ENCODE data around the gene KRTAP2-4. TPM values are rescaled to one million over a fixed set of nuclear protein-coding genes. Genes with fewer than 3 reads are reported as not detected.

The KRTAP2-4 gene
- total and polyA plus RNA-seq, 2 of the 4 experiments (the other 2 are of a cell fraction), result not detected

DNA sequence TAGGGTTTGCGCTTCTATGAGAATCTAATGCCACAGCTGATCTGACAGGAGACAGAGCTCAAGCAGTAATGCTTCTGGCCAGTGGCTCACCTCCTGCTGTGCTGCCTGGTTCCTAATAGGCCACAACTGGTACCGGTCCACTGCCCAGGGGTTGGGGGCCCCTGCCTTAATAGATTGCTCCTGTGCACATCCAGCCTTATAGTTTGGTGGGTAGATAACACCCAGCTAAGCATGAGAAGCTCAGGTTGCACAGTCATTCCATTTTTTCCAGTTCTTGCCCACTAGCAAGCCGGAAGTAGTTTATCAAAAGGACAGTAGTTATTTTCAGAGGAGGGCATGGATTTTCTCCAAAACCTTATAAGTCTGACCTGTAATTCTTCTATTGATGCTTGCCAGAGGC lies 46.3 kb downstream of the KRTAP2-4 start:
- Histone ChIP-seq H3K79me1 (ENCODE audit: low read depth in 1 of 2, low read length in 2 of 2) (no peaks in the 10 kb centered on the region), H3K9me3 (ENCODE audit: control insufficient read depth, insufficient read depth, low read length) (no peaks in the 10 kb centered on the region; the same call in 1 of the 2 replicates), H3K9ac (ENCODE audit: low read depth, low read length) (no peak overlapping the region), H3K56ac (ENCODE audit: extremely low read depth, insufficient read depth, low read length) (no peak overlapping the region), H4K8ac (ENCODE audit: low read depth in 2 of 2, low read length in 2 of 2) (no peak overlapping the region), H2BK5ac (ENCODE audit: low read depth, low read length, poor library complexity, severe bottlenecking) (no peak overlapping the region), H2AK5ac (ENCODE audit: low read depth, low read length) (no peak overlapping the region), H3K18ac (ENCODE audit: low read depth, low read length) (no peak overlapping the region), H3K23ac (ENCODE audit: low read depth, low read length) (no peak overlapping the region), H3K36me3 (ENCODE audit: control insufficient read depth, insufficient read depth, low read length) (no peaks in the 10 kb centered on the region), H4K5ac (ENCODE audit: low read depth, low read length) (no peak overlapping the region), H2BK120ac (ENCODE audit: low read depth, low read length) (no peak overlapping the region), H3K4me3 (ENCODE audit: insufficient read depth, low read depth, low read length) (no peak overlapping the region), H3K27me3 (ENCODE audit: control insufficient read depth, insufficient read depth, low read length) (no peaks in the 10 kb centered on the region; the same call in 1 of the 2 replicates), H3K4me1 (ENCODE audit: control insufficient read depth, insufficient read depth, low read length) (no peaks in the 10 kb centered on the region), H3K14ac (replicated peaks; ENCODE audit: low read depth, low read length) (no peak overlapping the region), H4K20me1 (ENCODE audit: insufficient read depth, low read length) (no peaks in the 10 kb centered on the region), H2AK9ac (replicated peaks; ENCODE audit: low read depth, low read length, poor library complexity) (no peak overlapping the region), H3K9me1 (ENCODE audit: insufficient read depth, low read length) (no peaks in the 10 kb centered on the region), H3K4me2 (ENCODE audit: low read depth, low read length) (no peak overlapping the region), H2BK20ac (ENCODE audit: low read depth, low read length) (no peak overlapping the region), H2AFZ (replicated peaks; ENCODE audit: low read length, poor library complexity) (no peak overlapping the region), H2BK15ac (ENCODE audit: low read depth, low read length) (no peak overlapping the region), H3K4ac (ENCODE audit: low read depth, low read length) (no peak overlapping the region), H4K91ac (ENCODE audit: insufficient read depth, low read depth, low read length) (no peak overlapping the region), H3K27ac (ENCODE audit: insufficient read depth, low read length) (no peak overlapping the region)
- dilution Hi-C loops (cut with HindIII; ENCODE audit: low sequenced_read_pairs, unreplicated experiment), result no loop called here
- TF ChIP-seq CHD1 (IDR thresholded peaks at IDR 0.05; ENCODE audit: low read depth, low read length) (no peak), NFE2L2 (IDR thresholded peaks at IDR 0.05; ENCODE audit: low read depth, low read length) (no peak), CTCF (conservative IDR thresholded peaks at IDR 0.05; ENCODE audit: low read depth, low read length) (no peak), POLR2A (IDR thresholded peaks at IDR 0.05; ENCODE audit: low read depth, low read length) (no peak), SMC3 (IDR thresholded peaks at IDR 0.05; ENCODE audit: low read depth, low read length) (no peak), BHLHE40 (IDR thresholded peaks at IDR 0.05; ENCODE audit: low read depth, low read length) (no peak), RFX5 (IDR thresholded peaks at IDR 0.05; ENCODE audit: low read depth, low read length) (no peak), MXI1 (IDR thresholded peaks at IDR 0.05; ENCODE audit: borderline replicate concordance, low read depth, low read length) (no peak), MAZ (IDR thresholded peaks at IDR 0.05; ENCODE audit: borderline replicate concordance, low read depth, low read length) (no peak), RAD21 (IDR thresholded peaks at IDR 0.05; ENCODE audit: low read length) (no peak), ELK1 (IDR thresholded peaks at IDR 0.05; ENCODE audit: borderline replicate concordance, low read depth, low read length) (no peak), MAFK (IDR thresholded peaks at IDR 0.05; ENCODE audit: low read depth, low read length) (no peak), RCOR1 (IDR thresholded peaks at IDR 0.05; ENCODE audit: insufficient replicate concordance, low read length) (no peak), FOS (IDR thresholded peaks at IDR 0.05; ENCODE audit: low read depth, low read length) (no peak), CEBPB (IDR thresholded peaks at IDR 0.05; ENCODE audit: low read depth, low read length) (no peak)
- TF ChIP-seq, protein P1, sequence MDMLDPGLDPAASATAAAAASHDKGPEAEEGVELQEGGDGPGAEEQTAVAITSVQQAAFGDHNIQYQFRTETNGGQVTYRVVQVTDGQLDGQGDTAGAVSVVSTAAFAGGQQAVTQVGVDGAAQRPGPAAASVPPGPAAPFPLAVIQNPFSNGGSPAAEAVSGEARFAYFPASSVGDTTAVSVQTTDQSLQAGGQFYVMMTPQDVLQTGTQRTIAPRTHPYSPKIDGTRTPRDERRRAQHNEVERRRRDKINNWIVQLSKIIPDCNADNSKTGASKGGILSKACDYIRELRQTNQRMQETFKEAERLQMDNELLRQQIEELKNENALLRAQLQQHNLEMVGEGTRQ (IDR thresholded peaks at IDR 0.05; ENCODE audit: low read depth, low read length), result no peak
- WGBS, 2 experiments (ENCODE audit: extremely low coverage in 2 of 2, insufficient read length in 1 of 2), result no CpG with 5 or more reads among the region's 3 CpGs
- DNase-seq (no peak), ATAC-seq (ENCODE audit: low read depth) (no peak)
- intact Hi-C loops (cut with micrococcal nuclease), result no loop called here
- POLR2A ChIA-PET (ENCODE audit: unreplicated experiment), result no interaction called here
- in situ Hi-C loops (cut with MboI; ENCODE audit: low sequenced_read_pairs), result no loop called here
- CTCF ChIA-PET, result no interaction called here
- BruUV-seq (replicated peaks), result no TSS peak

Measured in IMR-90 (cell line).